Stimulated activated naive CD4-positive, alpha-beta T cell treated with Interleukin-2 at 50 U/mL for 16 hours (primary cell): ENCODE results near the gene SLC25A48.
A peak's percentile ranks its signal among the peaks of the same experiment; 100 is the strongest.

Source experiments
- DNase-seq: peaks from one replicate; lab custom pipeline; 2025; lab: John Stamatoyannopoulos, UW

The SLC25A48 gene

DNA sequence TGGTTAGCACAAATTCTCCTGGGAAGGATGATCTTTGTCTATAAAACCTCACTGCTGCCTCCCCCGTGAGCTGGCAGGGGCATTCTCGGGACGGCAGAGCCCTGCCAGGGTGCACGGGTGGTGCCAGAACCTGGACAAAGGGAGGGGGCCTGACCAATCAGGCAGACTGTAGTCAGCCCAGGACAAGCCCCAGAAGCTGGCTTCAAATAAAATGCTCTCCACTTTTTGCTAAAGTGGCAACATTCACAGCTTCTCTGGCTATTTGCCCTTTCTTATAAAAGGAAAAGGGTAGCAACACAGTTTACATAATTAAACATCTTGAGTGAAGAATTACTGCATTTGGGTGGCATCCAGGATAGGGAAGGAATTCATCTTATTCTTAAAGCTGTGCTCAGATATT, 46.8 kb downstream of the SLC25A48 start:
- no peak for DNase-seq

- DNase-seq: no peak
These were observed 47.4 kb downstream of the SLC25A48 start for GRCh38 chr5:135881819-135882218.

DNA sequence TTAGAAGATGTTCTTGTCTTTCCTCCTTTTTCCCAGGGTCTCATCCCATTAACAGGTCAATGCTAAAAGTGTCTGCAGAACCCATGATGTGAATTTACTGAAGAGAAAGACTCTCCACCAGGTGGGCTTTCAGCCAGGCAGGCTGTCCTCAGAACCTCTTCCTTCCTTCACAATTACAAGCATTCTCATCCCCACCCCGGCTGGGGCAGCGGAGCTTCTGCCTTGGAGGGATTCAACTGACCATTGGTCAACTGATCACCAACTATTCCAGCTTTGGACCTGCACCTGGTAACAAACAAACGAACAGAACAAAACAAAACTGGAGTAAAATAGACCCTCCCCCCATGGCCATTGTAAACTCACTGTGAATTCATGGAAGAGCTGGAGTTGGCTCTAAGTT, 48.6 kb downstream of the SLC25A48 start:
- DNase-seq: no peak

DNA sequence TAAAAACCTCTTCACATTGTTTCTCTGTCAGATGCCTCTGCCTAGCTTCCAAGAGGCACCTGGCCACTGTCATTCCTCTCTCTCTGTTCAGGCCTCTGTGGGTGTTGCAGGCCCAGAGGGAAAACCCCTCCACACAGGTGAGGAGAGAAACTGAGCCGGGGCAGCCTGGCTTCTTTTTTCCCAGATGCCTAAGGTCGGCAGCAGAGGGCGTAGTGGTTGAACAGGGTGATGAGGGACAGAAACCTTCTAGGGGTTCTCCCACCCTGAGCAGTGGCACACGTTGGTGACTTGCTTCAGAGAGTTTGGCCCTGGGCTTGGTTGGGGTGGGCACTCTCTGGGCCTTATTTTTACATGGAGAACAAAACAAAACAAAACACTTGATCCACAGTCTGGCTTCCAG, 49.0 kb downstream of the SLC25A48 start:
- DNase-seq: no peak

DNA sequence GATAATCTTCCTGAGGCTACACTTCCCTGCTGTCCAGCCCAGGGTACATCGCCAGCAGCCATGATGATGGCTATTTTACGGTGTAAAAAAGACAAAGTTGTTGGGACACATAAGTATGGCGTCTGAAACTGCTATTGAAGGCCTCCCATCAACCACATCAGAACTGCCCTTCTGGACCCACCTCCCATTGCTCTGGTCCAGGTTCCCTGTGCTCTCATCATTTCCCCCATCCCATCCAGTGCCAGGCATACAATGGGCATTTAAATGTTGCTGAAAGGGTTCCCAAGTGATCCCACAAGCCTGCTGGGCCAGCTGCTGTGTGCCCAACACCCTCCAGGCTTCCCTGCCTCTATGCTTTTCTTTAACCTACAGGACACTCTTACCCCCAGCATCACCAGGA, 50.6 kb downstream of the SLC25A48 start:
- no peak for DNase-seq

DNA sequence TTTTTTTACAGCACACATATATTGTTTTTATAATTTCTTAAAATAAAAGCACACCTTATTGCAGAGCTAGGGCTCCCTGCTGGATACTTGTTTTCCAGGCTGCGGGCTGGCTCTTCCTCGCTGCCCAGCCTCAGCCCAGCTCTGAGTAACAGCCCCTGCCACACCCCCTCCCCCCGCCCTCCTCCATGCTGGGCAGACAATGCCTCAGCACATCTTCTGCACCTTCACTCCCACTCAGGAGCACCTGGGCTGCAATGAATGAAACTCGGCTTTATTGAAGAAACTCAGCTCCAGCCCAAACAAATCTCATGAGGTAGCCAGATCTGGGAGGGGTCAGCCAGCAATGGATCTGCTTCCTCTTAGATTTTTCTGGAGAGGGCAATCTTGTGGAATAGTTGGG, 51.7 kb downstream of the SLC25A48 start:
- DNase-seq: no peak

DNA sequence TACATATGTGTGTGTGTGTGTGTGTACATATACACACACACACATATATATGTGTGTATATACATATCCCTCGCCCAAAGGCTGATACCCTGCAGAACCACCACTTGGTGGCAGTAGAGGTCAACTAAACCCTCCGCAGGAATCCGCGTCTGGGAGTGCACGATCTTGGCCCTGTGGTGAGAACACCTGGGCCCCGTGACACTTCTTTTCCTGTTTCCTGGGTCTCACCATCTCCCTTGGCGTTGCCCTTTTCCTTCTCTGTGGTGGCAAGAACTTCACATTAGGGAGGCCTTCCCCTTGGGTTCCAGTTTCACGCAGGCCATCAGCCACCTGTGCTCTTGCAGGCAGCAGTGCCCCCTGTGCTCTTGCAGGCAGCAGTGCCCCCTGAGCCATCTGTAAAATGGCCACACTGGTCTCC, 53.0 kb downstream of the SLC25A48 start:
- peak; percentile 44 for DNase-seq

- no peak for DNase-seq
These were observed 53.6 kb downstream of the SLC25A48 start for GRCh38 chr5:135887881-135888614.

DNA sequence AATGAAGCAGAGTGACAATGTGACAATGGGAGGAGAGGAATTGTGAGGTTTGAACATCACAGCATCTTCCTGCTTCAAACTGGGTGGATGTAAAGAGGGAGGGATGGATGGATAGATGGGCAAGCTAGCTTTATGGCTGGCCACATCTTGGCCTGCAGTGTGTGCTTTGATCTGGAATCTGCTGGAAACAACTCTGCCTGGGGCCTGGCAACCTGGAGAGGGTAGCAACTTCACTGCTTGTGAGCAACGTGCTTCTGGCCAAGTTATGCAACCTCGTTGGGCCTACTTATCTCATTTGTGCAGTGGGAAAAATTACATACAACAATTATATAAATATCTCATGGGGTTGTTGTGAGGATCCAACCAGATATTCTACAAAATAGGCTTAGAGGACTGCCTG, 55.8 kb downstream of the SLC25A48 start:
- DNase-seq: no peak

- peak; percentile 17 for DNase-seq
These were observed 56.4 kb downstream of the SLC25A48 start for GRCh38 chr5:135890867-135891266.

- no peak for DNase-seq
These were observed 56.8 kb downstream of the SLC25A48 start for GRCh38 chr5:135891268-135891667.

DNA sequence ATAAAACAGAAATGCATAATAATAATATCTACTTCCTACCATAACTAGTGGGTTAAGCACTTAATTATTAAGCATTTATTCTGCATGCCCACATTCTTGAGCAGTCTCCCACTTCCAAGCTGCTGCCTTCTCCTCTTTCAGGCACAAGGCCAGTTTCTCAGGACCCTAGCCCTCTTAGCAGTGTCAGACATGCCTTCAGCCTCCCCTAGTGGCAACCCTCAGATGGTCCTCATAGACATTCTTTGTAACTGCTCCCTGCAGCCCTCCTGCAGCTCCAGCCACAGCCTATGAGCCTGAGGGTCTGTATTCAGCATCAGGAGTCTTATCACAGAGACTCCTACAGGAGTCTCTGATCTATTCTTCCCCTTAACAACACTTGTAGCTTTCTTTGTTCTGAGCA, 57.3 kb downstream of the SLC25A48 start:
- DNase-seq: no peak

DNA sequence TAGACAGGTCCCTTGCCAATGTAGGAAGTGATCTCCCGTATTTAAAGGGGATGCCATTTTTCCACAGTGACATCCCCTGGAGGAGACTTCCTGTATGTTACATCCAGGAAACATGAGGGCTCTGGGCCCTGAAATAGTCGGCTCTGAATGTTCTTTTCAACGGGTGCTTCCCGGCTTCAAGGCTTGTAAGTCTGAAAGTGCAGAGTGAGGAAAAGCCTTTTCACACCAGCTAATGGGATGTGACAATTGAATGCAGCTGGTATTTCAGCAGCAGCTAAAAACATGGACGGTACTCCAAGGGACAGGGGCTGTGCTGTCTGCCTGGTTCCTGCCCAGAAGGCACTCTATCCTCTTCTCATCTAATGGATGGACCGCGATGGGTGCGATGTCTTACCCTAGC, 59.8 kb downstream of the SLC25A48 start:
- no peak for DNase-seq

GRCh38 chr5:135894789-135895188, 60.3 kb downstream of the SLC25A48 start:
- no peak for DNase-seq

- DNase-seq: no peak
These were observed 61.1 kb downstream of the SLC25A48 start, which contains the start of gene IL9 for GRCh38 chr5:135895474-135896006. TSS of gene IL9 (minus strand) at chr5:135895841. CDS start at chr5:135895816, 25 bp downstream.

DNA sequence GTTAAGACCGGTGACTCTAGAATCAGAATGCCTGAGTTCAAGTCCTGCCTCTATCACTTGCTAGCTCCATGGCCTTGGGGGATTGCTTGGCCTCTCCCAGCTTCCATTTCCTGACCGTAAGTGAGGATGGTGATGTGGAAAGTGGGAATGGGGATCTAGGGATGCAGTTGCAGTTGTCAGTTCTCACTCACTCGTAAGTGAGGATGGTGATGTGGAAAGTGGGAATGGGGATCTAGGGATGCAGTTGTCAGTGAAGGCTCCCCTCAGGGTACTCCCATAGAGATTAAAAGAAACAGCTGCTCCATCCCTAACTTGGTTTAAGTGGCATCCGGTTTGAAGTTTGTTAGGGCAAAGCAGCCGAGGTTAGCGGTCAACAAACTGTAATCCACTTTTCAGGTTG, 64.2 kb downstream of the SLC25A48 start:
- DNase-seq: no peak

- DNase-seq: no peak
These were observed 65.8 kb downstream of the SLC25A48 start for GRCh38 chr5:135900276-135900675.

- DNase-seq: no peak
These were observed 67.2 kb downstream of the SLC25A48 start for GRCh38 chr5:135901633-135902032.

- no peak for DNase-seq
These were observed 70.7 kb downstream of the SLC25A48 start for GRCh38 chr5:135905144-135905543.

DNA sequence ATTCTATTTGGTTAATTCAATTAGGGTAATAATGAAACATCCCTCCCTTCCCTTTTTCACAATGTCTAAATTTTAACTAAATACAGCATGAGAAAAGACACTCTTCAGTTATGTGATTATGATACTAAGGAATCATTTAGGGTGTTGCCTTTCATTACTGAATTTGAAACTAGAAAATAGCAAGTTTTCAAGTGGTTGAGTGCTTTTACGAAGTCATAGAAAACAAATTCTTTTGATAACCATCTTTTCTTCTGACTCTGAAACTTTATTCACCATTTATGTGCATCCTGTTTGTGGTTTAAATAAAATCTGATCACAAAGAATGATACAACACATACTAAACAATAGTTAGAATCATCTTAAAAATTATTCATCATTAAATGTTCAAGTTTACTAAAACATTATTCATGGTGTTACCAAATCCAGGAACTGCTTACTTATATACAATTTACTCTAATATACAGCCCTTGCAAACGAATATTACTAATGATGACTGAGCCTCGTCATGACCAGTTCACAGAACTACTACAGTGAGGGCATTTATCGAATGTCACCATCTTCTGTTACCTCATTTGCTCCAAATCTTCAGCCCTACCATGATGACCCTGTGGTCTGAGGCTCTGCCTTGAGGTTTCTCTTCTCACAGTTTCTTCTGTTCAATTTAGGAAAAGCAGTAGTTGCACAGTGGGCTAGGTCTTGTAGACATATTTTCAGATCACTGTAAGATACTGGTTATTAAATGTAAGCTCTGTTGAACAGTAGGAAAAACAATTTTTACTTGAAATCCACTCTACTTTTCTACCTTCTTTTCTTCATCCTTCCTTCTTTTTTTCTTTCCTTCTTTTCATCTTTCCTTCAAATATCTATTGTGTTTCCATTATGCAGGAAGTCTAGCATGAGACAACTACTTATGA, 79.5 kb downstream of the SLC25A48 start:
- DNase-seq: no peak

DNA sequence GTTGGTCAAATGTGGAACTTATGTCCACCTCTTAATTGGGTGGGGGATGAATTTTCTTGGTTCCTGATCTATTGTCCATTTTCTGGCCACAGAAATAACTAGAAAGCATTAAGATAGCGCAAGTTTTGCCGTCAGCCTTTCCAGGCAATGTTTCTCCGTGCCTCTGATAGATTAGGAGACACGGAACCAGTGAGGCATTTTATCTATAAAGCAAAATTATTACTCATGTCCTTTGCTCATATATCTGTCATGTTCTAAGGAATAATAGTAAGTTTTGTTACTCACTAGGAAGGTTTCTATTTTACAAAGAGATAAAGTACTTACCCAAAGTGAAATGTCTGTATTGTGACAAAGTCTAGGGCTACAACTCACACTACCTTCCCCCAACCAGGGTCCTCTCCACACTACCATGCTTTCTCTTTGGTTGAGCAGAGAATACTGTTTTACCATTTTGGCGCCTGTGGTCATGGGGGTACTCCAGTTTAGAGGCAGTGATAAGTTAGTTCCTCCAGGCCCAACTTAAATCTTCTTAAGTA, 81.1 kb downstream of the SLC25A48 start:
- DNase-seq: no peak

- no peak for DNase-seq
These were observed 82.3 kb downstream of the SLC25A48 start for GRCh38 chr5:135916638-135917263.
